T-helper 1 cell treated with Interleukin-12 subunit alpha and Interleukin-12 subunit beta and Interleukin-4 antibody, amounts not matched to agents 30 ng/mL and 1 ng/mL, for 36 hours (primary cell): ENCODE data around the gene CCR9. TPM values are rescaled to one million over a fixed set of nuclear protein-coding genes. Genes with fewer than 3 reads are reported as not detected.
"Not testable (repeated sequence)": the region's sequence is repeated elsewhere in the genome, so short reads cannot be mapped to it uniquely, and the experiment has no call there.

ENCODE experiments used
- intact Hi-C: fragments of 100-400 bp; cut with micrococcal nuclease; formaldehyde crosslinking; loops from one replicate; pipeline ENCODE4 v1.15.1; 2024
- total RNA-seq: library from RNA; stranded (reverse); gene quantifications from 2 replicates; pipeline ENCODE4 v1.2.3, GENCODE V29; 2022

The CCR9 gene, protein sequence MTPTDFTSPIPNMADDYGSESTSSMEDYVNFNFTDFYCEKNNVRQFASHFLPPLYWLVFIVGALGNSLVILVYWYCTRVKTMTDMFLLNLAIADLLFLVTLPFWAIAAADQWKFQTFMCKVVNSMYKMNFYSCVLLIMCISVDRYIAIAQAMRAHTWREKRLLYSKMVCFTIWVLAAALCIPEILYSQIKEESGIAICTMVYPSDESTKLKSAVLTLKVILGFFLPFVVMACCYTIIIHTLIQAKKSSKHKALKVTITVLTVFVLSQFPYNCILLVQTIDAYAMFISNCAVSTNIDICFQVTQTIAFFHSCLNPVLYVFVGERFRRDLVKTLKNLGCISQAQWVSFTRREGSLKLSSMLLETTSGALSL
- not detected in 2 replicates for total RNA-seq

- intact Hi-C loops, result no loop called here
Measured at GRCh38 chr3:45885979-45886705, at the start of gene CCR9. Gene CCR9 (plus strand): TSS chr3:45886543. CDS start chr3:45894934, 8,391 bp downstream.

- intact Hi-C loops, result no loop called here
Measured at GRCh38 chr3:45838466-45838865, 47.9 kb upstream of the CCR9 start.

- intact Hi-C loops, result loop anchor here (1.0 to 10.0 kb wide), 5 partner anchors 44 to 566 kb away; partner anchors contain the start of genes CCR5AS, CCRL2, FYCO1 and SLC6A20
Measured at GRCh38 chr3:45841420-45841756, 45.0 kb upstream of the CCR9 start.

- intact Hi-C loops, result loop anchor here (1.0 to 10.0 kb wide), 7 partner anchors 22 to 565 kb away; partner anchors contain the start of genes CCR5AS, CCRL2, FYCO1 and SACM1L
Measured at GRCh38 chr3:45841757-45842491, 44.4 kb upstream of the CCR9 start, which contains the start of gene LZTFL1. Gene LZTFL1 (minus strand): TSS chr3:45842119. CDS start chr3:45841991, 128 bp downstream.

DNA sequence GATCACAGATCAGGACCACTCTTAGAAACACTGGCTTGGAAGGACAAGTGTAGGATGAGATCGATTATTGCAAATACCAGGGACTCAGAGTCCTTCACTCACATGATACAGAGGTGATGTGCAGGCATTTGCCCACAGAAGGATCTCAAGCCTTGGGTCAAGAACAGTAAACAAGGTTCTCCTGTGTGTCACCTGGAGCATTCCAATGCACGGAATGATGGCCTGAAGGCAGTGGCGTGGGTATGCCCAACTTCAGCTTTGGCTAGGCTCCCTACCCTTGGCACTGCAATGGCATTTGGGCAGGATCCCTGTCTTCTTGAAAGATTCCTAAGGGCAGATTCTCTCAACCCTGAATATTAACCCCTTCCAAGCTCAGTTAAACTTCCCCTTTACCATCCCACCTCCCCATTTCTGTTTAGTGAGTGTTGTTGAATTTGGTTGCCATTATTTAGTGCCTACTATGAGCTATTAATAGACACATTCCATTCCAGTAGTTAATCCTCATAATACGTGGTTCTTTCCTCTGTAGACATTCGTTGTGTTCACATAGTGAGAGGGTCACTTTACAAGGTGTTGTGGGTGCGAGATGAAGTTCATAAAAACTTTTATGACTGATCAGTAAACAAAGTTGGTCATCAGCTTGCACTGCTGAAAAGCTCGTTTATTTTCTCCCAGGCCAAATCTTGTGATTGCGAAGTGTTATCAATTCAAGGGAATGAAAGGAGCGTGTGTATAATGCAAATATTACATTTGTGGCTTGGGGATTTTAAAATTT lies 43.3 kb upstream of the CCR9 start:
- intact Hi-C loops, result loop anchor here (1.0 to 10.0 kb wide), 6 partner anchors 21 to 234 kb away; partner anchors contain the start of genes FYCO1, SACM1L and SLC6A20

- intact Hi-C loops, result loop anchor here (5.0 to 10.0 kb wide), 4 partner anchors 47 to 233 kb away; partner anchors contain the start of genes FYCO1 and SLC6A20
Measured at GRCh38 chr3:45844616-45845015, 41.7 kb upstream of the CCR9 start.

GRCh38 chr3:45848392-45848791 lies 38.0 kb upstream of the CCR9 start:
- intact Hi-C loops, result loop anchor here (10.0 kb wide), 1 partner anchor 146 kb away; the partner anchor contains the start of gene FYCO1

DNA sequence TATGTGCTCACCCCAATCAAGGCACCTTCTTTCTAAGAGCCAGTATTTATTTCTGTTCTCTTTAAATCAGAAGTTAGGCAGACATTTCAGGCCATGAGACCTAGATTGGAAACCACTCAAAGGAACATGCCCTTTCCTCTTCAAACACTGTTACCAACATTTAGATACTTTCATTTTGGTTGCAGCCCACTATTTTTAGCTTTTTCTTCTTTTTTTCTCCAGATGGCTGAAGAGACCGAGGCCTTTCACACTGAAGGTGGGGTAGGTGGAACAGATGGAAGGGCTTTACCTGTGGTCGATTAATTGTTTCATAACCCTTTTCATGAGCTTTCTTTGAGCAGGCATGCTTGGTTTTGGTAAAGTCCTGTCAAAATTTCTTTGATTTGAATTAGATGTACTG lies 33.5 kb upstream of the CCR9 start:
- intact Hi-C loops, result no loop called here

GRCh38 chr3:45856323-45856722 lies 30.0 kb upstream of the CCR9 start:
- intact Hi-C loops, result not testable (repeated sequence)

DNA sequence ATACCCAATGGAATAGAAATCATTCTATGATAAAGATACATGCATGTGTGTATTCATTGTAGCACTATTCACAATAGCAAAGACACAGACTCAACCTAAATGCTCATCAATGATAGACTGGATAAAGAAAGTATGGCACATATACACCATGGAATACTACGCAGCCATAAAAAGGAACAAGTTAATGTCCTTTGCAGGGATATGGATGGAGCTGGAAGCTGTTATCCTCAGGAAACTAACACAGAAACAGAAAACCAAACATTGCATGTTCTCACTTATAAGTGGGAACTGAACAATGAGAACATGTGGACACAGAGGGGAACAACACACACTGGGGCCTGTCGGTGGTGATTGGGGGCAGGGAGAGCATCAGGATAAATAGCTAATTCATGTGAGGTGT lies 29.3 kb upstream of the CCR9 start:
- intact Hi-C loops, result not testable (repeated sequence)

GRCh38 chr3:45858809-45859543 lies 27.4 kb upstream of the CCR9 start:
- intact Hi-C loops, result no loop called here

DNA sequence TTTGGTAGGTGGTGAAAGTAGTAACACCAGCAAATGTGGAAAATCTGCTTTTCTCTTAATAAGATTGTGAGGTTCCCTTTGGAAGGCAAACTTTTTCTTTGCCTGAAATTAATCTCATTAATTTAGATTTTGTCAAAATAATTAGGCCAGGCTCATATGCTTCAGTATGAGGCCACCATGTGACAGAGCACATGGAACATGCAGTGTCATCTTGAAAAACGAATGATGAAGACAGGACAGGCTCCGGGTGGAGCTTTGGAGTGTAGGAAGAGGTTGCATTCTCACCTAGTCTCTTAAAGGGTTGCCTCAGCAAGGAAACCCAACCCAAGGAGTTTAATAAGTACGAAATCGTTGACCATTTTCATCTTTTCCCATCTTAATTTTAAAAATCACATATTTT lies 25.9 kb upstream of the CCR9 start:
- intact Hi-C loops, result no loop called here

- intact Hi-C loops, result loop anchor here (1.0 kb wide), 2 partner anchors 9 to 54 kb away; no protein-coding TSS in a partner anchor
Measured at GRCh38 chr3:45861043-45861719, 25.2 kb upstream of the CCR9 start.

- intact Hi-C loops, result loop anchor here (1.0 kb wide), 1 partner anchor 23 kb away; the partner anchor contains the start of gene LZTFL1
Measured at GRCh38 chr3:45864760-45865519, 21.4 kb upstream of the CCR9 start.

DNA sequence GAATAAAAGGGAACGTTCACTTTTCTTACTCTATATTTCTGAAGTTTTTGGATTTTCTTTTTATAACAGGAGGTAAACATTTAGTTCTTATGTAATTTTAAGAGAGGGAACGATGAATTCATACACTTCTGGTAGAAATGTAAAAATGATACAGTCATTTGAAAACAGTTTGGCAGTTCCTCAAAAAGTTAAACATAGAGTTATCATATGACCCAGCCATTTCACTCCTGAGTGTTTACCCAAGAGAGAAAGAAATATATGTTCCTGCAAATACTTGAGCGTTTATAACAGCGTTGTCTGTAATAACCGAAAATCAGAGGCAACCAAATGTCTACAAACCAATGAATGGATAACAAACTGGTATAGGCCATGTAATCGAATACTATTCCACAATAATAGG lies 20.8 kb upstream of the CCR9 start:
- intact Hi-C loops, result no loop called here

- intact Hi-C loops, result no loop called here
Measured at GRCh38 chr3:45868213-45868612, 18.1 kb upstream of the CCR9 start.

DNA sequence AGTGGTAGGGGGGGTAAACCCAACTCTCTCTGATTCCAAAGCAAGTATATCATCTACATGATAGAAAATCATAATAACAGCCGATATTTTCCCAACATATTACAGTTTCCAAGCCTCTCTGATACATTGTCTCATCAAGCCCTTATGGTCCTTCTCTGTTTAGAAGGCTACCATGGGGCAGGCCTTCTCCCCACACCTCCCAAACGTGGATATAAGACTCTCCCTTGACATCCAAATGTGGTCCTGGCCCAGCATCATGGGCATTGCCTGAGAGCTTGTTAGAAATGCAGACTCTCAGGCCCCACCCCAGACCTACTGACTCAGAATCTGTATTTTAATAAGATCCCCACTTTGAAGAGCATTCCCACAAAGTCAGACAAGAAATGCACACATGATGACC lies 17.7 kb upstream of the CCR9 start:
- intact Hi-C loops, result no loop called here

- intact Hi-C loops, result loop anchor here (1.0 kb wide), 1 partner anchor 8 kb away; no protein-coding TSS in a partner anchor
Measured at GRCh38 chr3:45869638-45870037, 16.7 kb upstream of the CCR9 start.
